AG04450 (cell line): ENCODE measurements around the gene FNDC5. TPM values are rescaled to one million over a fixed set of nuclear protein-coding genes. Genes with fewer than 3 reads are reported as not detected.
"Not testable (repeated sequence)": the region's sequence is repeated elsewhere in the genome, so short reads cannot be mapped to it uniquely, and the experiment has no call there.

Experiments used
- CTCF ChIA-PET: fragments of 300-600, 350-600 bp; formaldehyde crosslinking; extraction: SDS; loops from one replicate; lab custom pipeline; 2022; ENCODE audit warnings: antibody characterized with exemption, inconsistent platforms; lab: Charles Lee
- POLR2A ChIA-PET: fragments of 350-600 bp; formaldehyde crosslinking; extraction: SDS; loops from one replicate; lab custom pipeline; 2021; ENCODE audit warnings: antibody characterized with exemption, inconsistent platforms; lab: Yijun Ruan, JAX
- DNase-seq: peaks from one replicate; pipeline ENCODE4 v3.0.0-alpha.2; 2011; ENCODE audit warnings: low read depth, low spot score
- H3K27ac ChIP-seq: one replicate; pipeline ENCODE4 v1.5.1; 2012; ENCODE audit warnings: low read depth, low read length, control low read depth
- H3K27me3 ChIP-seq: one replicate; pipeline ENCODE4 v1.6.0; 2012; ENCODE audit warnings: low read length; ENCODE audit not compliant: control insufficient read depth, insufficient read depth
- H3K4me3 ChIP-seq: 2 replicates; pipeline ENCODE4 v1.5.1; 2011; ENCODE audit warnings: mild to moderate bottlenecking, low read depth, low read length, control low read depth
- H3K9me3 ChIP-seq: 2 replicates; pipeline ENCODE4 v1.5.1; 2012; ENCODE audit warnings: low read length; ENCODE audit not compliant: control insufficient read depth, insufficient read depth
- polyA plus RNA-seq: library from polyadenylated mRNA; depleted of rRNA; stranded (reverse); fragments of >200 nt; gene quantifications from 2 replicates; pipeline ENCODE4 v1.2.3, GENCODE V29; 2011
- TF ChIP-seq, protein P1 (sequence below): IDR thresholded peaks from 2 replicates; pipeline ENCODE4 v1.5.1; 2011; ENCODE audit warnings: low read depth, low read length, control low read depth, inconsistent platforms

Gene FNDC5
- polyA plus RNA-seq, 1 experiment = 1.5 TPM

DNA sequence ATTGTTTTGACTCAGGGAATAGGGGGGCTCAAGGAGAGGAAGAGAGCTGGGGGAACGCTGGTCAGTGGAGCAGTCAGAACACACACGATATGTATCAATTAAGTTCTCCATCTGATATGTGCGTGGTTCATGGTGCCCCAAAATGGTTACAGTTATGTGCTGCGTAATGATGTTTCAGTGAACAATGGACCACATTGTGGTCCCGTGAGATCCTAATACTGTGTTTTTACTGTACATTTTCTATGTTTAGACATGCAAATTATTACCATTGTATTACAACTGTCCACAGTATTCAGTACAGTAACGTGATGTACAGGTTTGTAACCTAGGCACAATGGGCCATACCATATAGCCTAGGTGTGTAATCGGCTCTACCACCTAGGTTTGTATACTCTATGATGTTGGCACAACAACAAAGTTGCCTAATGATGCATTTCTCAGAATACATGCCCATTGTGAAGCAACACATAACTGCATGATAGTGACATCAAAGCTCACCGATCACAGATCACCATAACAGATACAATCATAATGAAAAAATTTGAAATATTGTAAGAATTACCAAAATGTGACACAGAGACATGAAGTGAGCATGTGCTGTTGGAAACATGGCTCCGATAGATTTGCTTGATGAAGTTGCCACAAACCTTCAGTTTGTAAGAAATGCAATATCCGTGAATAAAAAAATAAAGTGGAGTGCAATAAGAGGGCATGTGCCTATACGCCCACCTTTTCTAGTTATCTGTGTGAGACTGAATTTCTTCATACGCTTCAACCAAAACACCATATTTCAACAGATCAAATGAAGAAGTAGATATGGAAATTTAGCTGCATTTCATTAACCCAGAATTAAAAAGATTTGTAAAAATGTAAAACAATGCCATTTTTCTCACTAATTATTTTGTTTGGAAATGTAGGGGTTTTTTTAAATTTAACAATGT is 45.3 kb upstream of the FNDC5 start:
- TF ChIP-seq, protein P1, sequence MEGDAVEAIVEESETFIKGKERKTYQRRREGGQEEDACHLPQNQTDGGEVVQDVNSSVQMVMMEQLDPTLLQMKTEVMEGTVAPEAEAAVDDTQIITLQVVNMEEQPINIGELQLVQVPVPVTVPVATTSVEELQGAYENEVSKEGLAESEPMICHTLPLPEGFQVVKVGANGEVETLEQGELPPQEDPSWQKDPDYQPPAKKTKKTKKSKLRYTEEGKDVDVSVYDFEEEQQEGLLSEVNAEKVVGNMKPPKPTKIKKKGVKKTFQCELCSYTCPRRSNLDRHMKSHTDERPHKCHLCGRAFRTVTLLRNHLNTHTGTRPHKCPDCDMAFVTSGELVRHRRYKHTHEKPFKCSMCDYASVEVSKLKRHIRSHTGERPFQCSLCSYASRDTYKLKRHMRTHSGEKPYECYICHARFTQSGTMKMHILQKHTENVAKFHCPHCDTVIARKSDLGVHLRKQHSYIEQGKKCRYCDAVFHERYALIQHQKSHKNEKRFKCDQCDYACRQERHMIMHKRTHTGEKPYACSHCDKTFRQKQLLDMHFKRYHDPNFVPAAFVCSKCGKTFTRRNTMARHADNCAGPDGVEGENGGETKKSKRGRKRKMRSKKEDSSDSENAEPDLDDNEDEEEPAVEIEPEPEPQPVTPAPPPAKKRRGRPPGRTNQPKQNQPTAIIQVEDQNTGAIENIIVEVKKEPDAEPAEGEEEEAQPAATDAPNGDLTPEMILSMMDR = no peak
- Histone ChIP-seq H3K27ac (no peak overlapping the region), H3K27me3 (no peaks in the 10 kb centered on the region), H3K9me3 (no peaks in the 10 kb centered on the region), H3K4me3 (no peak overlapping the region)
- DNase-seq = no peak
- ChIA-PET CTCF (interaction anchor here (1.0 to 1.1 kb wide), 3 partner anchors 15 to 170 kb away, joined by 3 read pairs; no protein-coding TSS in a partner anchor), POLR2A (no interaction called here)

DNA sequence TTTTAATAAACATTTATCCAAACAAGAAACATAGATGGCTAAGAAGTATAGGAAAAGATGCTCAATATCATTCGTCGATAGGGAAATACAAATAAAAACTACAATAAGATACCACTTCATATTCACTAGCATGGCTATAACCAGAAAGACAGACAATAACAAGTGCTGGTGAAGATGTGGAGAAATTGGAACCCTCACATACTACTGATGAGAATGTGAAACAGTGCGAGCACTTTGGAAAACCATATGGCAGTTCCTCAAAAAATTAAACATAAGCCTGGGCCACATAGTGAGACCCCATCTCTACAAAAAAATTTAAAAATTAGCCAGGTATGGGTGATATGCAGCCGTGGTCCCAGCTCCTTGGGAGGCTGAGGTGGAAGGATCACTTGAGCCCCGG is 39.6 kb upstream of the FNDC5 start:
- TF ChIP-seq, protein P1 = no peak
- no peak for DNase-seq
- ChIA-PET POLR2A (no interaction called here), CTCF (no interaction called here)
- Histone ChIP-seq H3K9me3 (no peaks in the 10 kb centered on the region), H3K27ac (no peak overlapping the region), H3K27me3 (no peaks in the 10 kb centered on the region), H3K4me3 (no peak overlapping the region)

DNA sequence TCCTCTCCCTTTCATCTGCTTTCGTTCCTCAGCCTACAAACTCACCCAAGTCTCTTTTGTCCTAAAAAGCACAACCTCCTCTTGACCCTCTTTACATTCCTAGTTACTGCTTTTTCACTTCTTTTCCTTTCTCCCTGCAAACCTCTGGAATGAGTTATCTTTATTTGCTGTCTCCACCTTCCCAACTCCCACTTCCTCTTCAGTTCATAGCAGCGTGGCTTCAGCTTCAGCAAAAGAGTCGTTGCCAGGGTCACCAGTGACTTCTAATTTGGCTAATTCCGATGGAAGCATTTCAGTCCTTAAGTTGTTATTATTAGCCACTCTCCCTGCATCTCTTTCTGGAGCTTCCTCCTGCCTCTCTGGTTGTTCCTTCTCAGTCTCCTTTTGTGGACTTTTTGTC is 36.7 kb upstream of the FNDC5 start:
- H3K9me3 ChIP-seq = no peaks in the 10 kb centered on the region
- DNase-seq = no peak
- H3K27ac ChIP-seq = no peak overlapping the region
- TF ChIP-seq, protein P1 = no peak
- POLR2A ChIA-PET = interaction anchor here (0.6 kb wide), 1 partner anchor 8 kb away, joined by 5 read pairs; no protein-coding TSS in a partner anchor
- H3K4me3 ChIP-seq = no peak overlapping the region
- CTCF ChIA-PET = interaction anchor here (1.1 to 1.2 kb wide), 3 partner anchors 15 to 35 kb away, joined by 4 read pairs; no protein-coding TSS in a partner anchor
- H3K27me3 ChIP-seq = peaks cover 8% of the 10 kb centered on the region

DNA sequence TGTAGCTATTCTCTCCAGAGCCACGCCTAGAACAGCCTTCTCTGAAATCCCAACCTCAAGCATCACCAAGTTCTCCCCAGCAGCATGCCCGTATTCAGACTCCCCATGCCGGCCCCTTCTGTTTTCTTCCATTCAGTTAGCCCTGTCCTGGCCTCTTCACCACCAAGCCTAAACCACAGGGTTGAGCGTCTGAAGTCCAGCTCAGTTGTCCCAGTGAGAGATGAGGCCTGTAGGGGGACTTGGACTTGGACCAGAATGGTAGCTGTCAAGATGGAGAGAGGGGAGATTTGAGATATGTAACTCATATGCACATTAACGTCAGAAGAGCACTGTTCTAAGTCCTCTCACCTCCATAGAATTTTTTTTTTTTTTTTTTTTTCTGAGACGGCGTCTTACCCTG is 35.9 kb upstream of the FNDC5 start:
- H3K4me3 ChIP-seq = no peak overlapping the region
- CTCF ChIA-PET = interaction anchor here (1.1 to 1.2 kb wide), 3 partner anchors 14 to 35 kb away, joined by 4 read pairs; no protein-coding TSS in a partner anchor
- peaks cover 8% of the 10 kb centered on the region for H3K27me3 ChIP-seq
- no peak for DNase-seq
- TF ChIP-seq, protein P1 = no peak
- no peak overlapping the region for H3K27ac ChIP-seq
- no peaks in the 10 kb centered on the region; the same call in 1 of the 2 replicates for H3K9me3 ChIP-seq
- POLR2A ChIA-PET = interaction anchor here (0.5 kb wide), 1 partner anchor 150 kb away, joined by 3 read pairs; no protein-coding TSS in a partner anchor

DNA sequence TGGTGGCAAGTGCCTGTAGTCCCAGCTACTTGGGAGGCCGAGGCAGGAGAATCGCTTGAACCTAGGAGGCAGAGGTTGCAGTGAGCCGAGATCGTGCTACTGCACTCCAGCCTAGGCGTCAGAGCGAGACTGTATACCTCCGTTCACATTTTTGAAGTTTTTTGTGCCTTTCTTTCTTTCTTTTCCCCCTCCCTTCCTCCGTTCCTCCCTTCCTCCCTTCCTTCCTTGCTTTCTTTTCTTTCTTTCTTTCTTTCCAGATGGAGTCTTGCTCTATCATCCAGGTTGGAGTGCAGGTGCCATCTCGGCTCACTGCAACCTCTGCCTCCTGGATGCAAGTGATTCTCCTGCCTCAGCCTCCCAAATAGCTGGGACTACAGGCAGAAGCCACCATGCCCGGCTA is 34.9 kb upstream of the FNDC5 start:
- H3K9me3 ChIP-seq, POLR2A ChIA-PET, H3K4me3 ChIP-seq, H3K27me3 ChIP-seq, DNase-seq, CTCF ChIA-PET, H3K27ac ChIP-seq: not testable (repeated sequence)
